Activated T-helper 9 cell treated with anti-CD3 and anti-CD28 coated beads, Interleukin-2, amount 50 U/mL, for 16 hours (primary cell): ENCODE data around the gene BPI.
"Not testable (repeated sequence)": the region's sequence is repeated elsewhere in the genome, so short reads cannot be mapped to it uniquely, and the experiment has no call there.

Experiments
- DNase-seq: peaks from one replicate; pipeline ENCODE4 v3.0.0-alpha.2; 2020; ENCODE audit warnings: low read depth

The BPI gene

DNA sequence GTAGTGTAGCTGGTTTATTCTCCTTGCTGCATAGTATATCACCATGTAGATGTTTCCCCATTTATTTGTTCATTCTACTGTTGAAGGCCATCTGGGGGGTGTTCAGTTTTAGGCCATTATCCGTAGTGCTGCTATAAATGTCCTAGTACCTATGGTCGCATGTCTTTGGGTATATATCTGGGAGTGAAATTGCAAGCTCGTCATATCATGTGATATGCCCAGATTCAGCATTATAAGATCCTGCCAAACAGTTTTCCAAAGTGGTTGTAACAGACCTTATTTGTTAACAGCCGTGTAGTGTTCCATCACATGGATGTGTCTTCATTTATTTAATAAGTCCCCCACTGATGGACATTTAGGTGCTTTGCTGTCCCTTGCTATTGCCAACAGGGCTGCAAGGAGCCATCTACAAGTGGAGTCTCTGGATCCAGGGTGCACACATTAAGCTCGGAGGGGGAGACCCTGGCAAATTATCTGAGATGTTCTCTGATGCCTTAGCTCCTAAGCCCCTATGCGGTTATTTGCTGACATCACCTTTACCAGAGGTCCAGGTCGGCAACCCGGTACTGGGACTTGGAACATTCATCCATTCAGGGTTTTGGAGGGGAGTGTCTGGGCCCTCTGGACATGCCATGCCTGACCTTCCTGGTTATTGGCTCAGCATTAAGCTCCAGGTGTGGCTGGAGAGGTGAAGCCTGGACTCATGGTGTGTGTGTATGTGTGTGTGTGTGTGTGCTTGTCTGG lies 59.2 kb downstream of the BPI start:
- DNase-seq = no peak

DNA sequence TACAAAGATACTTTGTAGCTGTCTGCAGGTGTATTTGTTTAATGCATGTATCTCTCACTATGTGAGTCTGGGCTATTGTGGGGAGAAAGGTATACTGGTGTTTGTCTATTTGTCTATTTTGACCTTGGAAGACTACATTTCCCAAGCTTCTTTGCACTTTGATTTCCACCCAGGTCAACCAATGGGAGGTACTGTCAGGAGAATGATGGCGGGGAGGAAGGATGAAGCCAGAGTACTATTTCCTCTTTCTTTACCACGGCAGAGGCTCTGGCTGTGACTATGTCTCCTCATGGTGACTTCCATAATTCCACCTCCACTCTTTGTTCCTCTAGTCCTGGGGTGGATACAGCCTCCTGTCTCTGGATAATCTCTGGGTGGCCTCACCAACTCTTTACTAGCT lies 65.4 kb downstream of the BPI start:
- DNase-seq = no peak

DNA sequence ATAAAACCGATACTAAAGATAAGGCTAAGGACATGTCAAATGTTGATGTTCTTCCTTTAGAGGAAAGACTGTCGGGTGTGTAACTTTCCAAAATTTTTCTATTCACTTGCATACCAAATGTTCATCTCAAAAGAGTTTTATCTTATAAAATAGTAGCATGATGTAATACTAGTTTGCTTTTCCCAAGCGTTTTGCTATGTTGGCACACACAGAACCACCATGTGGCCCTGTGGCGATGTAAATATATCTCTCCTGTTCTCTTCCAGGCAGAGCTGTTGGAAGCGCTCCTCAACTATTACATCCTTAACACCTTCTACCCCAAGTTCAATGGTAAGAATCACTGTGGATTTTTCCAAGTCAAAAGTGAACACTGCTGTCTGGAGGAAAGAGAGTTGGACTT lies 68.8 kb downstream of the BPI start:
- no peak for DNase-seq

DNA sequence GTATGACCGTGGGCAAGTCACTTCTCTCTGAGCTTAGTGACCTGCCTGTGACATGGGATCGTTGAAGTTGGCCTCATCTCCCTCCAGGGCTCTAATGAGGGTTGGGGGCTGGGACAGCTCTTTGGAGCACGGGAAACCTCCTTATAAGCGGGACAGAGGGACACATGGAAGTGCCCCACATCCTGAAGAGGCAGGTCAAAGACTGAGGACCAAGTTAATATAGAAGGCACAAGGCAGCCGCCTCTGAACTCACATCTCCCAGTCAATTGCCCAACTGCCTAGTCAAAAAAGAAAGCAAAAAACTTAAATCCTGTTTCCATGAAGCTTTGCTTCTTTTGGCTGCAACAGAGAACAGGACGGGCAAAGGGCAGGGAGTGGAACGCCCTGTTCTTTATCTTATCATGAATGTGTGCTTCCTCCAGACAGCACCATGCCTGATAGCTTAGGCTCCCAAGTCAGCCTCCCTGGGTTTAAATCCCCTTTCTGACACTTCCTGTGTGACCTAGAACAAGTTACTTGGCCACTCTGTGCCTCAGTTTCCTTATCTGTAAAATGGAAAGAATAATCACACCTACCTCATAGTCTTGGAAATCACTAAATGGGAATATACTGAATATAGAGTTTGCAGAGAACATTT lies 69.4 kb downstream of the BPI start:
- DNase-seq = no peak

DNA sequence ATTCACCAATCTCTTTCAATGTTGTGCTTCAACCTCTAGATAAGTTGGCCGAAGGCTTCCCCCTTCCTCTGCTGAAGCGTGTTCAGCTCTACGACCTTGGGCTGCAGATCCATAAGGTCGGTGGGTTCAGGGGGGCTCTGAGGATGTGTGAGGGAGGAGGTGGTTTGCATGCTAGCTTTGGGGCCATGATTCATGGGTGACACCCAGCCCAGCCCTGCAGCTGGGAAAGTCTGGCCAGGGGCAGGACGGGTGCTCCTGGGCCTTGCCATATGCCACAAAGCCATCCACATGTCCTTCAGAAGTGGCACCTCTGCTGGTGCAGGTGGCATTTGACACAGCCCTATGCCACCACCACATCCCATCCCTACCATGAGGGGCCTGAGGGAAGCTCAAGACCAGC lies 69.9 kb downstream of the BPI start:
- no peak for DNase-seq

DNA sequence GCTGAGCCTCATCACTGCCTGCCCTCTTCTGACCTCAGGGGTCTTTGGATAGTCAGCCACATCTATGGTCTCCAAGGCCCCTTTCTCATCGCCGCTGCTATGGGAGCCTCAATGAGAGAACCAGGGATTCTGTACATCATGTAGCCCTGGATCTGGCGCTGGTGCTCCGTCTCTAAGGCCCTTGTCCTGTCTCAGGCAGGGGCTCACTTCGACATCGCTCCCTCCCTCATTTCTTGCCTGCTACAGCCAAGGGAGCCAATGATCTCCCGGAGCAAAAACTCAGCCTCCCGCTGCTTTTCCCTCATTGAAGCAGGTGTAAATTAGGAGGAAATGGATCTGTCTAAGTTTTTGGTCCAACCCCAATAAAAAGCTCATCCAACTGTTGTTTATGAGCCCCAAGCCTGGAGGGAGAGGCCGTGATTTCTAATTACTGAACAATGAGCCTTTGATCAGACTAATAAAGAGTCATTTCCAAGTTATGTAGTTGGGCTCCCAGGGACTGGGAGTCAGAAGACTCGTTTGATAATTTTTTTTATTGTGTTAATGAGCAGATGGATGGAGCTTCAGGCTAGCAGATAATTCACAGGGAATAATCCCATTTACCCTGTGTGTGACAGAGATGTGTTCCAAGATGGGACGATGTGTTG lies 73.2 kb downstream of the BPI start:
- no peak for DNase-seq

DNA sequence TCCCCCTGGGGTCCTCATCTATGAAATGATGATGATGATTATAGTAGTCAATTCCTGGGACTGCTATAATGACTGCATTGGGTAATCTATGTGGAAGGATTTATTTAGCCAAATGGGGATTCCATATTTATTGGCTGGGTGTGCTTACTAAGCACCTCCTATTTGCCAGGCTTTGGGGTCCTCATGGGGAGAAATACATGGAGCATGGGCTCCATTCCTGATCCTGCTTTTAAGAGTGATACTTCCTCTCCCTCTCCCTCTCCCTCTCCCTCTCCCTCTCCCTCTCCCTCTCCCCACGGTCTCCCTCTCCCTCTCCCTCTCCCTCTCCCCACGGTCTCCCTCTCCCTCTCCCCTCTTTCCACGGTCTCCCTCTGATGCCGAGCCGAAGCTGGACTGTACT lies 73.9 kb downstream of the BPI start:
- not testable (repeated sequence) for DNase-seq

DNA sequence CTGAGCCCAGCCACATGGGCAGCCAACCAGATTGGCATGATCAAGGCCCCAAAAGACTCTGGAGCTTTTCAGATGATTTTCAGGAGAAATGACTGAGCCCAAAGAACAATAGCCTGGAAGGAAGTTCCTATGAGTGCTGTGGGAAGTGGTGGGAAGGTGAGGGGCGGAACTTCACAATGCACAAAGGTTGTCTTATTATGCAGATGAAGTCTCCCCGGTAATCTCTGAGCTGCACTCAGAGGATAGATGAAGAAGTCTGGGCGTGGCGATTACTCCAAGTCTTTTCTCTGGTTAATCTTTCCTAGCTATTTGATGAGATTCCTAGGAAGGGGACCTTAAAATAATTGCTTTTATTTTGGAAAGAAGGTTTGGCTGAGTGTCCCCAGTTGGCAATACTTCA lies 79.2 kb downstream of the BPI start:
- no peak for DNase-seq

DNA sequence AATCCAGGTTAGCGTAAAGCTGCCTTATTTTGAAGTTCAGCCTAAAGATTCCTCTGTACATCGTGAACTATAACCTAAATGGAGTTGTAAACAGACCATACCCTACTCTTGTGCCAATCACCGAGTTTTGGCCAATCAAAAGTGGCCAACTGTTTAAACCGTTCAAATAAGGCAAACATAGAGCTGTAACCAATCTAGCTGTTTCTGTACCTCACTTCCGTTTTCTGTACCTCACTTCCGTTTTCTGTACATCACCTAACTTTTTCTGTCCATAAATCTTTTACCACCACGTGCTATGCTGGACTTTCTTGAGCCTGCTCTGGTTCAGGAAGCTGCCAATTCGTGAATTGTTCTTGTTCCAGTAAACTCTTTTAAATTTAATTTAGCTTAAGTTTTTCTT lies 82.0 kb downstream of the BPI start:
- DNase-seq = no peak

DNA sequence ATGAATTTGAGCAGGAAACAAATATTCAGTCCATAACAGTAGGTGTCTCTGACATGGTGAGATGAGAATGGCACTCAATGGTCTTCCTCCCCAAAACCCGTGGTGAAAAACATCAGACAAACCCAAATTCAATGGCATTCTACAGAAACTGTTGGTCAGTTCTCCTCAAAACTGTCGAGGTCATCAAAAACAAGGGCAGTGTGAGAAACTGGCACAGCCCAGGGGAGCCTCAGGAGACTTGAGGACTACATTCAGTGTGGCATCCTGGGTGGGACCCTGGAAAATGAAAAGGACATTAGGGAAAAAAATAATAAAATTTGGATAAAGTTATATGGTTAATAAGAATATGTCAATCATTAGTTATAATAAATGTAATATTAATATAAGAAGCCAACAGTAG lies 82.9 kb downstream of the BPI start:
- no peak for DNase-seq
